HepG2 (cell line): Measurements from ENCODE around the gene L3MBTL1. TPM values are rescaled to one million over a fixed set of nuclear protein-coding genes. Genes with fewer than 3 reads are reported as not detected.

ENCODE experiments used
- ARID4A ChIP-seq: sonication (generic); formaldehyde crosslinking; IDR thresholded peaks from 2 replicates; pipeline ENCODE4 v1.5.0; 2020; ENCODE audit warnings: mild to moderate bottlenecking, missing genetic modification reagents, borderline replicate concordance
- ARNT2 ChIP-seq: sonication (generic); formaldehyde crosslinking; IDR thresholded peaks from 2 replicates; pipeline ENCODE4 v1.8.0; 2022; ENCODE audit warnings: mild to moderate bottlenecking, low read depth, missing genetic modification reagents, moderate library complexity
- ASH2L ChIP-seq: fragments of 300-600, 200-600 bp; sonication (generic); IDR thresholded peaks from 2 replicates; pipeline ENCODE4 v1.7.0; 2017; ENCODE audit warnings: low read depth, mild to moderate bottlenecking, moderate library complexity, mixed read lengths, low read length; ENCODE audit not compliant: insufficient read length
- ATF4 ChIP-seq, 2 experiments: fragments of 450-650 bp in 1 of 2; sonication (generic) in 1 of 2; formaldehyde crosslinking; IDR thresholded peaks; 2 replicates each; pipeline versions ENCODE4 v1.5.0 to v1.8.0; 2020 to 2022; ENCODE audit warnings: mild to moderate bottlenecking in 1 of 2, missing genetic modification reagents in 1 of 2
- GPN1 ChIP-seq: sonication (generic); formaldehyde crosslinking; IDR thresholded peaks from 2 replicates; pipeline ENCODE4 v1.5.1; 2020; ENCODE audit warnings: missing genetic modification reagents, borderline replicate concordance
- HINFP ChIP-seq: sonication (generic); formaldehyde crosslinking; IDR thresholded peaks from 2 replicates; pipeline ENCODE4 v1.4.0; 2020; ENCODE audit warnings: low read depth, mild to moderate bottlenecking, missing genetic modification reagents
- HIVEP1 ChIP-seq: sonication (generic); formaldehyde crosslinking; IDR thresholded peaks from 2 replicates; pipeline ENCODE4 v1.4.0; 2020; ENCODE audit warnings: mild to moderate bottlenecking, missing genetic modification reagents
- KLF13 ChIP-seq: sonication (generic); formaldehyde crosslinking; IDR thresholded peaks from 2 replicates; pipeline ENCODE4 v1.4.0; 2020; ENCODE audit warnings: mild to moderate bottlenecking, missing genetic modification reagents
- SOX13 ChIP-seq, 3 experiments: fragments of 450-650 bp in 1 of 3; sonication (generic) in 1 of 3; formaldehyde crosslinking in 1 of 3; IDR thresholded peaks in 2 of 3; conservative IDR thresholded peaks in 1 of 3; 2 replicates each; pipeline versions ENCODE4 v1.5.0 to v1.6.1; 2016 to 2020; ENCODE audit warnings: antibody characterized with exemption in 1 of 3, mild to moderate bottlenecking in 1 of 3, missing compliant biosample characterization in 1 of 3, missing genetic modification reagents in 1 of 3, moderate library complexity in 1 of 3
- TCF12 ChIP-seq, 2 experiments: fragments of 450-650 bp in 1 of 2; sonication (generic) in 1 of 2; formaldehyde crosslinking in 1 of 2; IDR thresholded peaks; 2 replicates each; pipeline versions ENCODE4 v1.6.1 to v1.8.0; 2017 to 2022; ENCODE audit warnings: antibody characterized with exemption in 1 of 2, mild to moderate bottlenecking in 1 of 2, missing genetic modification reagents in 1 of 2, moderate library complexity in 1 of 2
- TFAP4 ChIP-seq: sonication (generic); IDR thresholded peaks from 2 replicates; pipeline ENCODE4 v1.6.1; 2016; ENCODE audit warnings: low read depth, borderline replicate concordance
- THAP7 ChIP-seq: sonication (generic); formaldehyde crosslinking; IDR thresholded peaks from 2 replicates; pipeline ENCODE4 v1.8.1; 2023; ENCODE audit warnings: mild to moderate bottlenecking, missing genetic modification reagents
- ZNF549 ChIP-seq: sonication (generic); formaldehyde crosslinking; IDR thresholded peaks from 2 replicates; pipeline ENCODE4 v1.5.0; 2020; ENCODE audit warnings: missing genetic modification reagents
- ZNF775 ChIP-seq: sonication (generic); formaldehyde crosslinking; IDR thresholded peaks from 2 replicates; pipeline ENCODE4 v1.4.0; 2020; ENCODE audit warnings: missing genetic modification reagents, mild to moderate bottlenecking, moderate library complexity, borderline replicate concordance
- ZNF780A ChIP-seq: sonication (generic); formaldehyde crosslinking; IDR thresholded peaks from 2 replicates; pipeline ENCODE4 v1.8.0; 2022; ENCODE audit warnings: mild to moderate bottlenecking, missing genetic modification reagents, moderate library complexity
- ZSCAN30 ChIP-seq: sonication (generic); formaldehyde crosslinking; IDR thresholded peaks from 2 replicates; pipeline ENCODE4 v1.5.0; 2020; ENCODE audit warnings: mild to moderate bottlenecking, missing genetic modification reagents
- ZSCAN9 ChIP-seq: IDR thresholded peaks from 2 replicates; pipeline ENCODE4 v1.6.1; 2016; ENCODE audit warnings: borderline replicate concordance
- polyA plus RNA-seq, 8 experiments: library from polyadenylated mRNA; depleted of rRNA in 3 of 8; stranded (reverse) in 7 of 8; unstranded in 1 of 8; fragments of >200 nt; fragmentation: Illumina TruSeq in 4 of 8; extraction: Trizol in 4 of 8; gene quantifications; 2 replicates each; pipeline versions ENCODE4 v1.2.1 to v1.2.3, GENCODE V29; 2011 to 2016; ENCODE audit warnings: low read depth in 4 of 8, missing spikeins in 1 of 8, mixed read lengths in 1 of 8; ENCODE audit not compliant: insufficient read depth in 1 of 8
- total RNA-seq, 5 experiments: library from RNA; depleted of rRNA; stranded (reverse); fragments of >200 nt; fragmentation: Illumina TruSeq; extraction: Trizol; gene quantifications; 2 replicates each; pipeline ENCODE4 v1.2.3, GENCODE V29; 2016; ENCODE audit warnings: low read depth in 1 of 5

L3MBTL1 gene
- total and polyA plus RNA-seq, 2 of the 13 experiments (the other 11 are each of a cell fraction or from before 2014, with no cell fraction given), result 9.0 to 17.8 TPM

GRCh38 chr20:43464219-43464790, 43.2 kb upstream of the L3MBTL1 start (continued):
- TF ChIP-seq ATF4 (CRISPR knock-in tag; IDR thresholded peaks at IDR 0.05), result peak; percentile 10 to 55; a peak in 3 of 4 replicates
- TF ChIP-seq ZNF775 (CRISPR knock-in tag), result no peak
- TF ChIP-seq SOX13 (IDR thresholded peaks at IDR 0.05), result no peak
- TF ChIP-seq SOX13 (CRISPR knock-in tag; conservative IDR thresholded peaks at IDR 0.05 in 1 of 2, IDR thresholded peaks at IDR 0.05 in 1 of 2), result peak in 1 of 2 experiments; percentile 94; a peak in 1 of 4 replicates
- TF ChIP-seq ZSCAN9, result no peak
- TF ChIP-seq KLF13, result no peak
- TF ChIP-seq TCF12 (IDR thresholded peaks at IDR 0.05), result no peak
- TF ChIP-seq TCF12 (CRISPR knock-in tag; IDR thresholded peaks at IDR 0.05), result no peak
- no peak for TF ChIP-seq TFAP4
- TF ChIP-seq HINFP (CRISPR knock-in tag), result no peak
- TF ChIP-seq HIVEP1 (CRISPR knock-in tag), result no peak
- no peak for TF ChIP-seq ZSCAN30 (CRISPR knock-in tag)
- TF ChIP-seq GPN1, result no peak
- no peak for TF ChIP-seq THAP7 (CRISPR knock-in tag)
- TF ChIP-seq ZNF780A (CRISPR knock-in tag), result no peak
- no peak for TF ChIP-seq ASH2L
- TF ChIP-seq ARID4A, result no peak
- no peak for TF ChIP-seq ARNT2 (CRISPR knock-in tag)
- TF ChIP-seq ZNF549 (CRISPR knock-in tag), result no peak
